SJCRH30 (cell line): Measurements from ENCODE around the gene ANK2. TPM values are rescaled to one million over a fixed set of nuclear protein-coding genes. Genes with fewer than 3 reads are reported as not detected.

ENCODE experiments used
- DNase-seq, 2 experiments: peaks; one replicate each; pipeline ENCODE4 v3.0.0-alpha.2; 2015 to 2020
- H3K27ac ChIP-seq: fragments of 250-450 bp; sonication (Bioruptor Pico); 2 replicates; pipeline ENCODE4 v1.5.1; 2020; ENCODE audit warnings: mild to moderate bottlenecking, moderate library complexity
- H3K27me3 ChIP-seq: fragments of 250-450 bp; sonication (Bioruptor Pico); 2 replicates; pipeline ENCODE4 v1.5.1; 2020; ENCODE audit warnings: mild to moderate bottlenecking, moderate library complexity
- H3K36me3 ChIP-seq: fragments of 250-450 bp; sonication (Bioruptor Pico); 2 replicates; pipeline ENCODE4 v1.5.1; 2020; ENCODE audit warnings: mild to moderate bottlenecking, moderate library complexity
- H3K4me1 ChIP-seq: fragments of 250-450 bp; sonication (Bioruptor Pico); 2 replicates; pipeline ENCODE4 v1.5.1; 2020; ENCODE audit warnings: mild to moderate bottlenecking, moderate library complexity
- H3K4me3 ChIP-seq: fragments of 250-450 bp; sonication (Bioruptor Pico); 2 replicates; pipeline ENCODE4 v1.5.1; 2020; ENCODE audit warnings: mild to moderate bottlenecking, moderate library complexity
- H3K9me3 ChIP-seq: fragments of 250-450 bp; sonication (Bioruptor Pico); replicated peaks from 2 replicates; pipeline ENCODE4 v1.5.1; 2020; ENCODE audit warnings: mild to moderate bottlenecking, moderate library complexity
- total RNA-seq: library from RNA; depleted of rRNA; stranded (reverse); fragments of >200 nt; shearing (Covaris generic); gene quantifications from 2 replicates; pipeline ENCODE4 v1.2.3, GENCODE V29; 2014

Gene ANK2
- total RNA-seq, 1 experiment from 2014 or later = 128 TPM

DNA sequence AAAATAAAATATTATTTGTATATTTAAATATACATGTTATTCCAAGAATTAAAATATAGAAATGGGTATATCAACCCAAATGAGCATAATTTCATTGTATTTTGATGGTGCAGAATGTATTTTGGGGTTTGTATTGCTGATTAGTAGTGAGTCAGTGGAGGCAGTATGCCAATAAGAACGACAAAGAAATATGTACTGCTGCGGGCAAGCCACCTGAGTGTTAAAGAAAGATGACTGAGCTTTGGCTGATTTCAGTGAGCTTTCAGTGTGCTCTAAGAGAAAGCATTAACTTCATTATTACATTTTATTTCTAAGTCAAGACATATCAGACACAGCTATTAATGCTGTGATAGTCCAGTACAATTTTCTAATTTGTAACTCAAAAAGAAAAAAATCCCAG, 297.8 kb downstream of the ANK2 start:
- Histone ChIP-seq H3K27ac (no peak overlapping the region), H3K9me3 (no peaks in the 10 kb centered on the region), H3K27me3 (no peaks in the 10 kb centered on the region), H3K4me3 (no peak overlapping the region), H3K4me1 (peaks cover 6% of the 10 kb centered on the region; the same call in 1 of the 2 replicates), H3K36me3 (peaks cover 27% of the 10 kb centered on the region)
- DNase-seq = no peak

- Histone ChIP-seq H3K36me3 (peaks cover 11% of the 10 kb centered on the region), H3K4me3 (no peak overlapping the region), H3K27me3 (no peaks in the 10 kb centered on the region), H3K9me3 (no peaks in the 10 kb centered on the region), H3K4me1 (peaks cover 6% of the 10 kb centered on the region; the same call in 1 of the 2 replicates), H3K27ac (no peak overlapping the region)
- no peak for DNase-seq
Observed at GRCh38 chr4:113349430-113349829, 300.0 kb downstream of the ANK2 start.

DNA sequence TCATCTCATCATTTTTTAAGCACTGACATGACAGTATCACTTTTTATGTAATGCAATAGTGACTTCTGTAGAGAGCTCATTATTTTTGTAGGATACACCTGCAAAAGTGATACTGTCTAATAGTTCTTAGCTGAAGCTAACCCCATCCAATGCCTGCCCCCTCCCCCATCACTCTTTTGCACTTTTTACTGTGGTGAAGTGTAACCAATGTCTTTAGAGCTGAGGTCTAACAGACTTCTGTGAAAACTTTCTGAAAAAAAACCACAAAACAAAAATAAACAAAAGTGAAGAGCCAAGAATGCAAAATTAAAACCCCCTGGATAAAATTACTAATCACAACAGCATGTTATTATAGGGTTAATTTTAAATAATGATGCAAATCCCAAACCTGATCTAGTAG, 301.1 kb downstream of the ANK2 start:
- Histone ChIP-seq H3K4me1 (peaks cover 12% of the 10 kb centered on the region; the same call in 1 of the 2 replicates), H3K9me3 (no peaks in the 10 kb centered on the region), H3K4me3 (no peak overlapping the region), H3K27me3 (no peaks in the 10 kb centered on the region), H3K27ac (no peak overlapping the region), H3K36me3 (peaks cover 6% of the 10 kb centered on the region)
- no peak for DNase-seq

GRCh38 chr4:113355550-113356371, 306.3 kb downstream of the ANK2 start:
- peak overlapping the region; percentile 40 for H3K4me3 ChIP-seq
- H3K27ac ChIP-seq = peak overlapping the region; percentile 57
- DNase-seq = peak; percentile 71 to 84
- H3K36me3 ChIP-seq = peaks cover 6% of the 10 kb centered on the region
- H3K9me3 ChIP-seq = peaks cover 4% of the 10 kb centered on the region; the same call in 1 of the 2 replicates
- H3K27me3 ChIP-seq = no peaks in the 10 kb centered on the region
- H3K4me1 ChIP-seq = peaks cover 12% of the 10 kb centered on the region

DNA sequence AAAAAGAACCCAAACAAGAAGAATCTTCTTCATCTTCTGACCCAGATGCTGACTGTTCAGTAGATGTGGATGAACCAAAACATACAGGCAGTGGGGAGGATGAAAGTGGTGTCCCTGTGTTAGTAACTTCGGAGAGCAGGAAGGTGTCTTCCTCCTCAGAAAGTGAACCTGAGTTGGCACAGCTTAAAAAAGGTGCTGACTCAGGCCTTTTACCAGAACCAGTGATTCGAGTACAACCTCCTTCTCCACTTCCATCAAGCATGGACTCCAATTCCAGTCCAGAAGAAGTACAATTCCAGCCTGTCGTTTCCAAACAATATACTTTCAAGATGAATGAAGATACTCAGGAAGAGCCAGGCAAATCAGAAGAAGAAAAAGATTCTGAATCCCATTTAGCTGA, 307.0 kb downstream of the ANK2 start:
- Histone ChIP-seq H3K4me3 (peak overlapping the region; percentile 40), H3K36me3 (peaks cover 10% of the 10 kb centered on the region), H3K27ac (peak overlapping the region; percentile 57), H3K9me3 (peaks cover 4% of the 10 kb centered on the region; the same call in 1 of the 2 replicates), H3K27me3 (no peaks in the 10 kb centered on the region), H3K4me1 (peaks cover 11% of the 10 kb centered on the region)
- no peak for DNase-seq

DNA sequence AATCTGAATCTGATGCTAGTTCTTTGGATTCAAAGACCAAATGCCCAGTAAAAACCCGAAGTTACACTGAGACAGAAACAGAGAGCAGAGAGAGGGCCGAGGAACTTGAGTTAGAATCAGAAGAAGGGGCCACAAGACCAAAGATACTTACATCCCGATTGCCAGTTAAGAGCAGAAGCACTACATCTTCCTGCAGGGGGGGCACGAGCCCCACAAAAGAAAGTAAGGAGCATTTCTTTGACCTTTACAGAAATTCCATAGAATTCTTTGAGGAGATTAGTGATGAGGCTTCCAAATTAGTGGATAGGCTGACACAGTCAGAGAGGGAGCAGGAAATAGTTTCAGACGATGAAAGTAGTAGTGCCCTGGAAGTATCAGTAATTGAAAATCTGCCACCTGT, 309.3 kb downstream of the ANK2 start:
- DNase-seq = no peak
- H3K27ac ChIP-seq = no peak overlapping the region
- peaks cover 10% of the 10 kb centered on the region for H3K36me3 ChIP-seq
- H3K4me3 ChIP-seq = no peak overlapping the region
- peaks cover 4% of the 10 kb centered on the region; the same call in 1 of the 2 replicates for H3K9me3 ChIP-seq
- H3K27me3 ChIP-seq = no peaks in the 10 kb centered on the region
- H3K4me1 ChIP-seq = peaks cover 11% of the 10 kb centered on the region

- no peaks in the 10 kb centered on the region for H3K27me3 ChIP-seq
- DNase-seq = no peak
- H3K9me3 ChIP-seq = no peaks in the 10 kb centered on the region
- H3K4me1 ChIP-seq = no peaks in the 10 kb centered on the region
- peaks cover 37% of the 10 kb centered on the region for H3K36me3 ChIP-seq
- no peak overlapping the region for H3K27ac ChIP-seq
- no peak overlapping the region for H3K4me3 ChIP-seq
Observed at GRCh38 chr4:113365377-113365776, 315.9 kb downstream of the ANK2 start.

DNA sequence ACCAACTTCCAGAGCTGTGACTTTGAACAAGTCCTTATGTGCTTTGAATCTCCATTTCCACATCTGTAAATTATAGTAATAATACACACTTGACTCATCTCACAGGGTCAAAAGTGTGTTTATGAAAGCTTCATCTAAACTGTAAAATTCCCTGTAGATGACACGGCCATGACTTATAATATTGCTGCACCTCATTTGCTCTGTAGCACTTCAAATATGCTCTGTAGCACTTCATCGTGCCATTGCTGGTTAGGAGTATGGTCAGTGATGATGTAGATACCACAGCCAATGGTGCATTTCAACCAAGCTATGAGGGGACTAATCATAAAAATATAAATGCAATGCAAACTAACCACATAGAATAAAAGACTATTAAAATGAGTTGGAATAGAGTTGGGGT, 318.6 kb downstream of the ANK2 start:
- no peaks in the 10 kb centered on the region; the same call in 1 of the 2 replicates for H3K4me1 ChIP-seq
- no peaks in the 10 kb centered on the region for H3K27me3 ChIP-seq
- no peak for DNase-seq
- H3K27ac ChIP-seq = no peak overlapping the region
- no peaks in the 10 kb centered on the region for H3K9me3 ChIP-seq
- no peak overlapping the region for H3K4me3 ChIP-seq
- H3K36me3 ChIP-seq = peaks cover 52% of the 10 kb centered on the region

DNA sequence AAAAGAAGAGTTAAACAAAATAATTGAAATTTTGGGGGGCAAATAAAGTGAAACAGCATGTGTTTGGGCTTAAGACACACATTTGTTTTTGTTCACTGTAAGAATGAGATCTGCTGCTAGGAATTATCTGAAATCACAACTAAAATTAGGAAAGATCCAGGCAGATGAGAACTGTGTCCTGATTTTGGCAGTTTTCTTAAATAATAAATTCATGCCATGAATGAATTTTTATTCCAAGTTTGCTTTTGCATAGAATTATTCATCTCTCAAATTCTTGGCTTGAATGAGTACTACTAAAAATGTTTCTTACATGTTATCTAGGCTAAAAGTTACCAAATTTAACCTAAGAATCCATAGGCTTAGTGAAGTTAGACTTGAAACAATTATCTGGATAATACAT, 321.7 kb downstream of the ANK2 start:
- Histone ChIP-seq H3K9me3 (no peaks in the 10 kb centered on the region), H3K4me1 (no peaks in the 10 kb centered on the region; the same call in 1 of the 2 replicates), H3K27ac (no peak overlapping the region), H3K27me3 (no peaks in the 10 kb centered on the region), H3K36me3 (peaks cover 66% of the 10 kb centered on the region), H3K4me3 (no peak overlapping the region)
- no peak for DNase-seq

DNA sequence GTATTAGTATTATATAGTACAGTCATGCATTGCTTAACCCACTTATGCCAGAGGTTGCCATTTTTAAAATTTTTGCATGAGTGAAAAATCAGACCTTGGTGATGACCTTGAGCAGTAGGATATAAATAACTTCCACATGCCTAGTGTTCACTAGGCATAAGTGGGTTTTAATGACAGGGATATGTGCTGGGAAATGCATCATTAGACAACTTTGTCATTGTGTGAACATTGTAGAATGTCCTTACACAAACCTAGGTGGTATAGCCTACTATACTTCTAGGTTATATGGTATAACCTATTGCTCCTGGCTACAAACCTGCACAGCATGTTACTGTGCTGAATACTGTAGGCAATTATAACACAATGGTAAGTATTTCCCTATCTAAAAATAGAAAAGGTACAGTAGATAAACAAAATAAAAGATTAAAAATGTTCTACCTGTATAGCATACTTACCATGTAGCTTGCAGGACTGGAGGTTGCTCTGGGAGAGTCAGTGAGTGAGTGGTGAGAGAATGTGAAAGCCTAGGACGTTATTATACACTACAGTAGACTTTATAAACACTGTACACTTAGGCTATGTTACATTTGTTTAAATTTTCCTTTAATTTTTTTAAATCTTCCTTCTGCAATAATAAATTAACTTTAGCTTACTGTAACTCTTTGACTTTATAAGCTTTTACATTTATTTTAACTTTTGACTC, 326.7 kb downstream of the ANK2 start:
- Histone ChIP-seq H3K9me3 (no peaks in the 10 kb centered on the region; the same call in 1 of the 2 replicates), H3K27ac (no peak overlapping the region), H3K27me3 (no peaks in the 10 kb centered on the region), H3K36me3 (peaks cover 34% of the 10 kb centered on the region), H3K4me1 (no peaks in the 10 kb centered on the region; the same call in 1 of the 2 replicates), H3K4me3 (no peak overlapping the region)
- no peak for DNase-seq

- Histone ChIP-seq H3K27ac (no peak overlapping the region), H3K9me3 (no peaks in the 10 kb centered on the region; the same call in 1 of the 2 replicates), H3K4me1 (no peaks in the 10 kb centered on the region), H3K4me3 (no peak overlapping the region), H3K27me3 (no peaks in the 10 kb centered on the region), H3K36me3 (peaks cover 25% of the 10 kb centered on the region)
- DNase-seq = no peak
Observed at GRCh38 chr4:113378836-113379235, 329.4 kb downstream of the ANK2 start.

DNA sequence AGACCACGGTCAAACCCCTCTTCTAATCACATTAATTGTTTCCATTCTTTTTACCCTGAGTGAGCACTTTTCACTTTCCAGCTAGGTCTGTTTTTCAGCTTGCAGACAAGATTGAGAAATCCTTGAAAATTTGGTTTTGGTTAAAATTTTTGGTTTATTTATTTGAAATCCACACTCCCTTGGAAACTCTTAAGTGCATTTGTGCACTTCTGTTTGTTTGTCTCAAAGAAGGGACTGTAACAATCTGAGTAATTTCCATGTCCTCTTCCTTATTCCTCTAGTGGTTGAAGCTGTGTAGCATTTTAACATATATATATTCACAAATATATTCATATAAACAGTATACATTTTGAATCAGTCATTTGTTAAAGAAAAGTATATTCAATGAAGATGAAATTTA, 333.3 kb downstream of the ANK2 start:
- Histone ChIP-seq H3K36me3 (peaks cover 13% of the 10 kb centered on the region), H3K27ac (no peak overlapping the region)
- DNase-seq = no peak

DNA sequence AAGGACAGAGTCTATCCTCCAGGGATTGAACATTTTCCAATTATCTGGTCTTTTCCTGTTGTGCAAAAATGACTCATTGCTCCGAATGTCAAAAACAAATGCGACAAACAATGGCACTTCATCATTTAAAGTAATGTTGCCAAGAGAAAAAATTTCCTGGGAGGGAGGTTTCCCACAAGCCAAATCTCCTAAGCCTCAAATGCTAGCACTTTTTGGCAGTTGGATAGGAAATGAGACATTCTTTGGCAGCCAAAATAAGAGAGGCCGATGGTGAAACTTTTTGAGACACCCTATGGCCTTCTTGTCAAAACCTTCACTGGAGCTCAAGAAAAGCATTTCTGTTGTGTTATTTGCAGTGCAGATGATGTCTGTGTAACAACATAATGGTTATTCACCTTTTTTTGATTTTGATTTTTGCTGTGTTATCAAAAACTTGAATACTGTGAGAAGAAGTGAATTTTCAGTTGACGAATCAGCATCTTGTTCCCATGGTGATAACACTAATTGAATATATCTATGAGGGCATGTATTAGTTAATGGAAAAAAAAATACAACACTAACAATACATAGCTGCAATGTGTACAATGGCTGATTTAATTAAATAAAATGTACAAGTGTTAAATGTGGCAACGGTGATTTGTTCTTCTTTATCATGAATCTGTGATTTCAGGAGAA, 333.8 kb downstream of the ANK2 start:
- Histone ChIP-seq H3K4me1 (peaks cover 12% of the 10 kb centered on the region), H3K9me3 (no peaks in the 10 kb centered on the region; the same call in 1 of the 2 replicates), H3K27me3 (no peaks in the 10 kb centered on the region), H3K27ac (no peak overlapping the region), H3K36me3 (peaks cover 13% of the 10 kb centered on the region; the same call in 1 of the 2 replicates), H3K4me3 (no peak overlapping the region)
- DNase-seq = no peak

More for the DNA sequence above, 333.3 kb downstream of the ANK2 start:
- Histone ChIP-seq H3K4me1 (peaks cover 7% of the 10 kb centered on the region), H3K27me3 (no peaks in the 10 kb centered on the region), H3K9me3 (no peaks in the 10 kb centered on the region; the same call in 1 of the 2 replicates), H3K4me3 (no peak overlapping the region)

DNA sequence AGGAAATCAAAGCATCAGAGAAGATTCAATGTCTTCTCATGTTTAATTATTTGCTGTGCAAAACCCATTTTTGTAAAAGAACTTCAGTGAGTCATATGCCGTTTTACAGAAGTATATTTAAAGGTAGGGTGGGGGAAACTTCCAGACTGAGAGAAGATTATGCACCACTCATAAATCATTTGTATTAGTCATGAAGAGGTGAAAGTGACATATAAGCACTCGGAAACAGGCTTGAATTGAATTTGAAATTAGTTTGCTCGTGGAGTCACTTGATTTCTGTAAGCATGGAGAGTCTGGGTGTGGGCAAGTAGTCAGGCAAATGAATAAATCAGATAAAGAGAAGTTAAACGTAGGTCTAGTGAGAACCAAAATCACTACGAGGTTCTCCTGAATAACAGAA, 335.1 kb downstream of the ANK2 start:
- no peak for DNase-seq
- Histone ChIP-seq H3K4me3 (no peak overlapping the region), H3K27ac (no peak overlapping the region), H3K27me3 (no peaks in the 10 kb centered on the region), H3K9me3 (no peaks in the 10 kb centered on the region; the same call in 1 of the 2 replicates), H3K4me1 (peaks cover 12% of the 10 kb centered on the region), H3K36me3 (peaks cover 7% of the 10 kb centered on the region; the same call in 1 of the 2 replicates)
